WTC11 (cell line): ENCODE results near the gene PAFAH1B2. TPM values are rescaled to one million over a fixed set of nuclear protein-coding genes. Genes with fewer than 3 reads are reported as not detected.

Experiments
- ATAC-seq: fragments of 200-7000 bp; cut with Tn5 transposase; 2 replicates; pipeline ENCODE4 v1.10.0; 2021; ENCODE audit warnings: mild to moderate bottlenecking, moderate library complexity
- CTCF ChIA-PET: fragments of 300-600 bp; sonication (Branson Sonifier 250); formaldehyde crosslinking; loops from one replicate; lab custom pipeline; 2021; ENCODE audit warnings: antibody characterized with exemption; lab: Charles Lee
- POLR2A ChIA-PET: fragments of 350-600 bp; sonication (Branson Sonifier 250); formaldehyde crosslinking; loops from one replicate; lab custom pipeline; 2021; ENCODE audit warnings: antibody characterized with exemption; lab: Charles Lee
- DNase-seq: peaks from one replicate; pipeline ENCODE4 v3.0.0; 2021; ENCODE audit warnings: low spot score
- H3K27ac Mint-ChIP-seq: 2 replicates; pipeline ENCODE4 v1.8.0; 2021; ENCODE audit warnings: mixed read lengths
- H3K27me3 Mint-ChIP-seq: 2 replicates; pipeline ENCODE4 v1.8.0; 2021; ENCODE audit warnings: low read depth, mild to moderate bottlenecking, moderate library complexity, mixed read lengths
- H3K36me3 Mint-ChIP-seq: 2 replicates; pipeline ENCODE4 v1.8.0; 2021; ENCODE audit warnings: mixed read lengths
- H3K4me1 Mint-ChIP-seq: 2 replicates; pipeline ENCODE4 v1.8.0; 2022; ENCODE audit warnings: mixed read lengths
- H3K4me3 Mint-ChIP-seq: 2 replicates; pipeline ENCODE4 v1.8.0; 2021; ENCODE audit warnings: mild to moderate bottlenecking, moderate library complexity, mixed read lengths
- H3K9me3 Mint-ChIP-seq: 2 replicates; pipeline ENCODE4 v1.8.0; 2021; ENCODE audit warnings: mixed read lengths
- AFF4 ChIP-seq: sonication (generic); formaldehyde crosslinking; IDR thresholded peaks from 2 replicates; pipeline ENCODE4 v1.8.1; 2023; ENCODE audit warnings: mild to moderate bottlenecking, missing genetic modification reagents, borderline replicate concordance
- ATF1 ChIP-seq: sonication (generic); formaldehyde crosslinking; IDR thresholded peaks from 2 replicates; pipeline ENCODE4 v1.8.1; 2023; ENCODE audit warnings: mild to moderate bottlenecking, moderate library complexity, missing genetic modification reagents
- CTCF ChIP-seq: fragments of 200-600 bp; IDR thresholded peaks from 2 replicates; pipeline ENCODE4 v1.8.0; 2022; ENCODE audit warnings: antibody characterized with exemption
- E2F4 ChIP-seq: sonication (generic); formaldehyde crosslinking; IDR thresholded peaks from 2 replicates; pipeline ENCODE4 v1.8.1; 2022; ENCODE audit warnings: low read depth, mild to moderate bottlenecking, moderate library complexity, missing genetic modification reagents, borderline replicate concordance
- FOXK1 ChIP-seq: sonication (generic); formaldehyde crosslinking; IDR thresholded peaks from 2 replicates; pipeline ENCODE4 v1.8.0; 2022; ENCODE audit warnings: mild to moderate bottlenecking, moderate library complexity, missing genetic modification reagents
- FOXP1 ChIP-seq: sonication (generic); formaldehyde crosslinking; IDR thresholded peaks from 2 replicates; pipeline ENCODE4 v1.8.0; 2022; ENCODE audit warnings: missing genetic modification reagents, mild to moderate bottlenecking, moderate library complexity, borderline replicate concordance
- FOXP4 ChIP-seq: sonication (generic); formaldehyde crosslinking; IDR thresholded peaks from 2 replicates; pipeline ENCODE4 v1.8.0; 2022; ENCODE audit warnings: mild to moderate bottlenecking, missing genetic modification reagents
- KAT7 ChIP-seq: sonication (generic); formaldehyde crosslinking; IDR thresholded peaks from 2 replicates; pipeline ENCODE4 v1.8.1; 2023; ENCODE audit warnings: missing genetic modification reagents, mild to moderate bottlenecking, borderline replicate concordance
- RELA ChIP-seq: sonication (generic); formaldehyde crosslinking; IDR thresholded peaks from 2 replicates; pipeline ENCODE4 v1.8.1; 2022; ENCODE audit warnings: missing genetic modification reagents, mild to moderate bottlenecking, borderline replicate concordance
- TCF7 ChIP-seq: sonication (generic); formaldehyde crosslinking; IDR thresholded peaks from 2 replicates; pipeline ENCODE4 v1.8.0; 2022; ENCODE audit warnings: mild to moderate bottlenecking, low read depth, missing genetic modification reagents, moderate library complexity
- TEAD1 ChIP-seq: sonication (generic); formaldehyde crosslinking; IDR thresholded peaks from 2 replicates; pipeline ENCODE4 v1.8.0; 2022; ENCODE audit warnings: mild to moderate bottlenecking, missing genetic modification reagents
- ZMAT4 ChIP-seq: fragments of 250-450 bp; sonication (Bioruptor Pico); IDR thresholded peaks from 2 replicates; pipeline ENCODE4 v1.9.0; 2021; ENCODE audit warnings: mild to moderate bottlenecking
- ZNF121 ChIP-seq: sonication (generic); formaldehyde crosslinking; IDR thresholded peaks from 2 replicates; pipeline ENCODE4 v1.8.0; 2023; ENCODE audit warnings: missing genetic modification reagents
- ZNF281 ChIP-seq: sonication (generic); formaldehyde crosslinking; IDR thresholded peaks from 2 replicates; pipeline ENCODE4 v1.8.0; 2023; ENCODE audit warnings: mild to moderate bottlenecking, missing genetic modification reagents
- total RNA-seq: library from RNA; stranded (reverse); gene quantifications from 3 replicates; pipeline ENCODE4 v1.2.3, GENCODE V29; 2021

Gene PAFAH1B2
- total RNA-seq, 1 experiment from 2014 or later = 138 TPM

- ATAC-seq (peak; percentile 47), DNase-seq (peak; percentile 38)
- TF ChIP-seq ZNF281 (CRISPR knock-in tag) (peak; percentile 40; the same call in 1 of the 2 replicates), FOXK1 (CRISPR knock-in tag) (no peak), RELA (CRISPR knock-in tag) (no peak), CTCF (no peak), ATF1 (CRISPR knock-in tag) (no peak)
- 0 out of 2 replicates have a peak, but pooled peaks cover 4% of the 10 kb centered on the region for H3K9me3 Mint-ChIP-seq
- ChIA-PET CTCF (interaction anchor here (0.5 to 4.9 kb wide), 14 partner anchors 20 to 357 kb away, joined by 3 to 35 read pairs (median 4); partner anchors contain the start of genes APOA1, APOA5, SIDT2 and SIK3), POLR2A (interaction anchor here (0.7 to 3.0 kb wide), 8 partner anchors 11 to 375 kb away, joined by 3 to 17 read pairs (median 3); partner anchors contain the start of genes SIDT2 and SIK3)
- peak overlapping the region; percentile 98 for H3K4me3 Mint-ChIP-seq
- peaks cover 33% of the 10 kb centered on the region for H3K36me3 Mint-ChIP-seq
- H3K27me3 Mint-ChIP-seq = 0 out of 2 replicates have a peak, but pooled peaks cover 3% of the 10 kb centered on the region
- peaks cover 30% of the 10 kb centered on the region for H3K4me1 Mint-ChIP-seq
- peak overlapping the region; percentile 96 for H3K27ac Mint-ChIP-seq
Measured at GRCh38 chr11:117144477-117145392, 648 bp downstream of the PAFAH1B2 start.

- H3K4me3 Mint-ChIP-seq = peak overlapping the region; percentile 98
- POLR2A ChIA-PET = interaction anchor here (0.9 to 3.0 kb wide), 3 partner anchors 17 to 34 kb away, joined by 3 to 17 read pairs (median 5); partner anchors contain the start of gene SIDT2
- peaks cover 30% of the 10 kb centered on the region for H3K4me1 Mint-ChIP-seq
- TF ChIP-seq FOXP4 (CRISPR knock-in tag) (no peak), ZNF121 (CRISPR knock-in tag) (no peak), TEAD1 (no peak)
- H3K27me3 Mint-ChIP-seq = 0 out of 2 replicates have a peak, but pooled peaks cover 3% of the 10 kb centered on the region
- 0 out of 2 replicates have a peak, but pooled peaks cover 4% of the 10 kb centered on the region for H3K9me3 Mint-ChIP-seq
- H3K36me3 Mint-ChIP-seq = peaks cover 35% of the 10 kb centered on the region
- CTCF ChIA-PET = interaction anchor here (0.7 to 4.9 kb wide), 6 partner anchors 26 to 354 kb away, joined by 3 to 35 read pairs (median 12); partner anchors contain the start of genes APOA5 and SIDT2
- H3K27ac Mint-ChIP-seq = peak overlapping the region; percentile 96
- ATAC-seq (no peak), DNase-seq (no peak)
Measured at GRCh38 chr11:117145393-117145761, 1.3 kb downstream of the PAFAH1B2 start.

- Mint-ChIP-seq H3K27me3 (no peaks in the 10 kb centered on the region), H3K27ac (peak overlapping the region; percentile 82), H3K4me1 (peaks cover 30% of the 10 kb centered on the region), H3K4me3 (peak overlapping the region; percentile 98)
- CTCF ChIA-PET = interaction anchor here (0.8 to 4.9 kb wide), 4 partner anchors 26 to 80 kb away, joined by 4 to 35 read pairs (median 8); partner anchors contain the start of gene SIDT2
- DNase-seq (no peak), ATAC-seq (no peak)
- no peak for TF ChIP-seq ZMAT4
- TF ChIP-seq TCF7 (CRISPR knock-in tag) = no peak
- TF ChIP-seq KAT7 (CRISPR knock-in tag) = no peak
- TF ChIP-seq AFF4 (CRISPR knock-in tag) = no peak
- TF ChIP-seq FOXP1 = no peak
- no peak for TF ChIP-seq E2F4 (CRISPR knock-in tag)
- TF ChIP-seq, all 79 proteins: peak for 0
- peaks cover 39% of the 10 kb centered on the region for H3K36me3 Mint-ChIP-seq
- H3K9me3 Mint-ChIP-seq = 0 out of 2 replicates have a peak, but pooled peaks cover 4% of the 10 kb centered on the region
- POLR2A ChIA-PET = interaction anchor here (0.6 kb wide), 1 partner anchor 13 kb away, joined by 4 read pairs; no protein-coding TSS in a partner anchor
Measured at GRCh38 chr11:117146521-117146920, 2.4 kb downstream of the PAFAH1B2 start.
